DMS79 treated with DMSO at 0.1 percent for 48 hours (cell line): ENCODE measurements around the gene CBFA2T2.
"Not testable (repeated sequence)": the region's sequence is repeated elsewhere in the genome, so short reads cannot be mapped to it uniquely, and the experiment has no call there.

Source experiments
- DNase-seq: peaks from one replicate; lab custom pipeline; 2025; lab: John Stamatoyannopoulos, UW

The CBFA2T2 gene

DNA sequence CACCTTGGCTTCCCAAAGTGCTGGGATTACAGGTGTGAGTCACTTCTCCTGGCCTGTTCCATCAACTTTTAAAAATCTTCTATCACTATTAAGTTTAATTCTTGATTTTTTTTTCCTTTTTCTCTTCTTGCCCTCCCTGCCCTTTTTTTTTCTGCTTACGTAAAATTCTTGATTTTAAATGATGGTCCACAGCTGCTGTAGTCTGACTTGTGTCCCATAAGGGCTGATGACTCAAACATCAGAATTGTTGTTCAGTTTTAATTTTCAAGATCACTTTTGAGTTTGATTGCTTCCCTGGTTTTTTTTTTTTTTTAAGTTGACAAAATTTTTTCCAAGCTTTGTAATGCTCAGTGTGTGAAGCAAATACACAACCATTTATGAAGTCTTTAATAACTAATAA is 61.9 kb downstream of the CBFA2T2 start:
- no peak for DNase-seq

- DNase-seq: no peak
These were observed 62.6 kb downstream of the CBFA2T2 start for GRCh38 chr20:33552519-33552918.

DNA sequence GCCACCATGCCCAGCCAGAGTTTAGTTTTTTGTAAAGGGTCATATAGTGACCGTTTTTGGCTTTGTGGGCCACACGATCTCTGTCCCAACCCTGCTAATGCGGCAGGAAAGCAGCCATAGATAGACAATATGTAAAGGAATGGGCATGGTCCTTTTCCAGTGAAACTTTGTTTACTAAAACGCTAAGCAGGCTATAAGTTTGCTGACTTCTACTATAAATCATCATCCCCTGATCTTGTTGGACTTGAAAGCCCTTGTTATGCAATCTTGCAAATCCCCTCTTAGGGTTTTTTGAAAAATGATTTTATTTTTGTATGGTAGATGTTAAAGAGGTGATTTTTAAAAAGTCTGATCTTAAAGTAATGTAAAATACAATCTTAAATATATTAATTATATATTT is 63.6 kb downstream of the CBFA2T2 start:
- no peak for DNase-seq

- peak; percentile 80 for DNase-seq
These were observed 65.1 kb downstream of the CBFA2T2 start for GRCh38 chr20:33554914-33555420.

DNA sequence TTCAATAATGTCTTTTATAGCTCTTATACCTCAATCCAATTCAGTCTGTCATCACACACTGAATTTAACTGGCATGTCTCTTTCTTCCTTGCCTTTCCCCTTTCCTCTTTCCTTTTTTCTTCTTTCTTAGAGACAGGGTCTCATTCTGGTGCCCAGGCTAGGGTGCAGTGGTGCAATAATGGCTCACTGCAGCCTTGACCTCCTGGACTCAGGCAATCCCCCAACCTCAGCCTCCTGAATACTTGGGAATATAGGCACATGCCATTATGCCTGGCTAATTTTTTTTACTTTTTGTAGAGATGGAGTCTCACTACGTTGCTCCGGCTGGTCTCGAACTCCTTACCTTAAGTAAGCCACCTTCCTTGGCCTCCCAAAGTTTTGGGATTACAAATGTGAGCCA is 65.9 kb downstream of the CBFA2T2 start:
- DNase-seq: no peak

DNA sequence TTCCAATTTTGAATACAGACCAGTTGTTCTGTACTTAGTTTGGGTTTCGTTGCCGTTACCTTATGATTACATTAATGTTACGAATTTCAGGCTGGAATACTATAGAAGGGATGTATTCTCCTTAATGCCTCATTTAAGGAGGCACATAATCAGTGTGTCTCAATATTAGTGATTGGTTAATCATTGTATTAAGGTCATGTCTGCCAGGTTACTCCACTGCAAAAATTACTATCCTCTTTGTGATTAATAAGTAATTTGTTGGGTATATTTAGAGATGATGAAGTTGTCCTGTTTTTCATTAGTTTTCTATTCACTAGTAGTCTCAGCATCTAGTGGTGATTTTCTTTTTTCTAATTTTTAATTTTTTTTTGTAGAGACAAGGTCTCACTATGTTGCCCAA is 66.3 kb downstream of the CBFA2T2 start:
- DNase-seq: no peak

DNA sequence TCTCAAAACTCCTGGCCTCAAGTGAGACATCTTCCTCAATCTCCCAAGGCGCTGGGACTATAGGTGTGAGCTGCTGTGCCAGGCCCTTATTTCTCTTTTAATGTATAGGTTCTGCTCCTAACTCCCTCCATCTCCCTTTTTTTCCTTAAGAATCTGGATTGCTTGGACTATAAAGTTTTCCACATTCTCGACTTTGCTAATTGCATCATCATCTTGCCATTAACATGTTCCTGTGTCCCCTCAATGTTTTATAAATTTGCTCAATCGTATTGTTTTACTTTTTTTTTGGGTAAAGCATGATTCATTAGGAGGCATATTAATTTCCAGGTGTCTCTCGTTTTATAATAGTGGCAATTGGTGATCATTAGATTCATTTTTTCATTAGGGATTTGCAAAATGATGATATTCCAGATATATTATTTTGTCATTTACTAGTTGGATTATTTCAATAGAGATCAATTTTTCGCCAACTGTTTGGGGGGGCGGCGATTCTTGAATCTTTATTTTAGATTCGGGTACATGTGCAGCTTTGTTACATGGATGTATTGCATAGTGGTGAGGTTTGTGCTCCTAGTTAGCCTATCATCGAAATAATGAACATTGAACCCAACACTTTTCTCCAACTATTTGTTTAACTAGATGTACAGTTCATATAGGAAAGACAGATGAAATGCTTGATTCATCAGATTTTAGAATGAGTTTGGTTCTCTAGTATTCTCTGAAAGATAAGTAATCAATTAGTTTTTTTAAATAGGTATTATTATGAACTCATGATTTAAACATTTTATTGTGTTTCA is 68.7 kb downstream of the CBFA2T2 start:
- no peak for DNase-seq

DNA sequence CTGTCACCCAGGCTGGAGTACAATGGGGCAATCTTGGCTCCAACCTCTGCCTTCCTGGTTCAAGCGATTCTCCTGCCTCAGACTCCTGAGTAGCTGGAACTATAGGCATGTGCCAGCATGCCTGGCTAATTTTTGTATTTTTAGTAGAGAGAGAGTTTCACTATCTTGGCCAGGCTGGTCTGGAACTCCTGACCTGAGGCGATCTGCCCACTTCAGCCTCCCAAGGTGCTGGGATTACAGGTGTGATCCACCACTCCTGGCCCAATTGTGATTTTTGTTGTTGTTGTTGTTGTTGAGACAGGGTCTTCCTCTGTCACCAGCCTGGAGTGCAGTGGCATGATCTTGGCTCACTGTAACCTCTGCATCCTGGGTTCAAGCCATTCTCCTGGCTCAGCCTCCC is 69.3 kb downstream of the CBFA2T2 start:
- no peak for DNase-seq

DNA sequence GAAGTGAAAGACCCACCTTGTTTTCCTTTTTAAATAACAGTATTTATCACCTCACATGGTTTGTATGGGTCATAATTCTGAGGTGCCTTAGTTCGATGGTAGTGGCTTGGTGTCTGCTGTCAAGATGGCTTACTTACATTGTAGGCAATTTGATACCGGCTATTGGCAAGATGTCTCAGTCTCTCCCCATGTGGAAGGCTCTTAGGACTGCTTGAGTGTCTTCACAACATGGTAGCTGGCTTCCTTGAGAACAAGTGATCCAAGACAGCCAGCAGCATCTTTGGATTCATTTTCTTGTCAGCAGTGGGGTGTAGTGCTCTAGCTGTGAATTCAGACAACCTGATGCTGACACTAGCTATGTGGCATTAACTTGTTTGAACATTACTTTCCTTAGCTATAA is 70.1 kb downstream of the CBFA2T2 start:
- DNase-seq: no peak

DNA sequence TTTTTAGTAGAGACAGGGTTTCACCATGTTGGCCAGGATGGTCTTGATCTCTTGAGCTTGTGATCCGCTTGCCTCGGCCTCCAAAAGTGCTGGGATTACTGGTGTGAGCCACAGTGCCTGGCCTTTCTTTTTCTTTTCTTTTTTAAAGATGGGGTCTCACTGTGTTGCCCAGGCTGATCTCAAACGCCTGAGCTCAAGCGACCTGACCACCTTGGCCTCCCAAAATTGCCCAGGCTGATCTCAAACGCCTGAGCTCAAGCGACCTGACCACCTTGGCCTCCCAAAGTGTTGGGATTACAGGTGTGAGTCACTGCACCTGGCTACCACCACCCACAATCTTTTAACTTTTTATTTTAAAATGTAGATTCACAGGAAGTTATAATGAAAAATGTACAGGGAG is 71.2 kb downstream of the CBFA2T2 start:
- not testable (repeated sequence) for DNase-seq

- peak; percentile 83 for DNase-seq
These were observed 72.1 kb downstream of the CBFA2T2 start for GRCh38 chr20:33561692-33562601.

GRCh38 chr20:33563788-33564187 is 73.9 kb downstream of the CBFA2T2 start:
- DNase-seq: no peak

DNA sequence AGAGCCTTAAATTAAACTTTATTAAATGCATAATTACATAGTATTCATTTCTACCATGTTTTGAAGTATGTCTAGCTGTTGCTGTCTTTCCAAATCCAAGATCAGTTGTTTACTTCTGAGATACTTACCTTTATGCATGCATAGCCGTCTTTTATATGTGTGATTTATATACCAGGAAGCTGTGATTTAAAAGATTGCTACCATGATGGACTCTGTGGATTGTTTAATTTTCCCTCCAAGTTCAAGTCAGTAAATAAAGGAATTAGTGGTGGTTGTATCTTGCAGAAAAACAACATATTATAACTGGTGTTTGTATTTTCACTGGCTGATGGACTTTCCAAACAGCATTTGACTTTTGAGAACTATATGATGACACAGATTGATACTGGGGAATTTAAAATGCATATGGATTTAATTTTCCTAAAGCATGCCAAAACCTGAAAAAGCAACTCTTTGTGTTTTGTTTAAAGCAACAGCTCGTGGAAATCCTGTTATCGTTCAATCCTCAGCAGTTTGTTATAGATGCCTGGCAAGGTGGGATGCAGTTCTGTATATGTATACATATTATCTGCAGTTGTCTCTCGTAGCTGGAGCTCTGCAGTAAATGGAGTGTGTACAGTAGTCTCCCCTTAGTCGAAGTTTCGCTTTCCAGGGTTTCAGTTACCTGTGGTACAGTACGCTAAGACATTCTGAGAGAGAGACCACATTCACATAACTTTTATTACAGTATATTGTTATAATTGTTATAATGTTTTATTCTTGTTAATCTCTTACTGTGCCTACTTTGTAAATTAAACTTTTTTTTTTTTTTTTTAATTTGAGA is 77.1 kb downstream of the CBFA2T2 start:
- DNase-seq: no peak

DNA sequence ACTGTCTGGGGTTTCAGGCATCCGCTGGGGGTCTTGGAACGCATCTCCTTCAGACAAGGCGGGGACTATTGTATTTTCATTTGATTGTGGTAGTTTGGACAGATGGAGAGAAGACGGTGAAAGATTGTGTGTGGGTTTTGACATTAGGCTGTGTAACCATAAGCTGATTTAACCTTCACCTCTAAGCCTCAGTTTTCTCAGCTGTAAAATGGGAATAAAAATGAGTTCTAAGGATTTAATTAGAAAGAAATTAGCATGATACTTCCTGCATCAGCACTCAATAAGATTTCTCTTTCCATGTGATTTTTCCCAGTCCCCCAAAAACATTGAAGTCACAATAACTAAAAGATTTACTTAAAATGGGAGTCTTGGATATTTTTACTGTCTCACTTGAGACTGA is 78.1 kb downstream of the CBFA2T2 start:
- DNase-seq: no peak

- DNase-seq: no peak
These were observed 78.5 kb downstream of the CBFA2T2 start for GRCh38 chr20:33568378-33568777.

DNA sequence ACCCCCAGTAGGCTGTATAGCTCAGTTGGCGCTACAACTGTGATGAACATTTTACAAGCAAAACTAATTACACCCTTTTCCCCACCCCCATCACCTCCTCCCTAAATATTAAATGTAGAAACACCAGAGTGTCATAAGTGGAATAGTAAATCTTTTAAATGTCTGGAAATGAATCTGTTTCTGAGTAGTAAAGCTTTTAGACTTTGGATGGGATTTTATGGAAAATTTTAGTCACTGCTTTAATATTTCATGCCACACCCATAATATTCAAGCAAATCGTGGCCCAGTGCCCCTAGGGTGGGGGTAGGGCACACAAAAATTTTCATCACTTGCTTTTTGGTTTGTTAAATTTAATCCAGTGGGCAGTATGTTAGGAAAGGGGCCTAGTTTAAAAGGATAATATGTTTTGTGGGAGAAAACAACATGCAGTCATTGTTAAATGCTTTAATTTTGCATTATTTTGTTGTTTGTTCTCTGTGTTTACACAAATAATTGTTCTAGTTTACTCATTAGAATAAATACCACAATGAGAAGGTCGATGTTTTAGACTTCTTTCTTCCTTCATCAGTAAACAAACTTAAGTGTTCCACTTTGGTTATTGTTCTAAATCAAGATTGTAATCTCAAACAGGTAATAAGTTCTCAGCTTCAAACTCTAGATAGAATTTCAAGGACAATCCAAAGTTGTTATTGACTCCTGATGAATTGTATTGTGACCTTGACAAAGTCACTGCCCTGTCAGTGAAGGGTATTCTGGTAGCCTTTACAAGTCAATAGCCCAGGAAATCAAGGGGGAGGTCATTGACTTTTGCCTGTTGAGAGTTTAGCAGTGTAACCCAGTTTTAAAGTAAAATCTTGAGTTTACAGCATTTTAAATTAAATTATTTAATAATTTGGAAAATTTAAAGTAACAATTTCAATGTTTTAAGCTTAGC is 79.2 kb downstream of the CBFA2T2 start:
- no peak for DNase-seq

DNA sequence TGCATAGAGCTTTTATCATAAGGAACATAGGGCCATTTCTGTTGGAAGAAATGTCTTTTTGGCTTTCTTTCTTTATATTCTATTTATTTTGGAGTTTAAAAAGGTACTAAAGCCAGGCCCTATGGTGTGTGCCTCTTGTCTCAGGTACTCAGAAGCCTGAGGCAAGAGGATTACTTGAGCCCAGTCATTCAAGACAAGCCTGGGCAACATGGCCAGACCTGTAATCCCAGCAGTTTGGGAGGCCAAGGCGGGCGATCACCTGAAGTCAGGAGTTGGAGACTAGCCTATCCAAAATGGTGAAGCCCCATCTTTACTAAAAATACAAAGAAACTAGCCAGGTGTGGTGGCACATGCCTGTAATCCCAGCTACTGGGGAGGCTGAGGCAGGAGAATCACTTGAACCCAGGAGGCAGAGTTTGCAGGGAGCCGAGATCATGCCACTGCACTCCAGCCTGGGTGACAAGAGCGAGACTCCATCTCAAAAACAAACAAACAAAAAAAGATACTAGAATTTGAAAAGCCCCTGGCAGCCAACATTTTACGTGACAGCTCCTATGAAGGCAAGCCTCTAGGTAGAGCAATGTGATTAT is 80.0 kb downstream of the CBFA2T2 start:
- no peak for DNase-seq

GRCh38 chr20:33570743-33571142 is 80.8 kb downstream of the CBFA2T2 start:
- DNase-seq: no peak

- DNase-seq: not testable (repeated sequence)
These were observed 83.4 kb downstream of the CBFA2T2 start for GRCh38 chr20:33573268-33573667.

GRCh38 chr20:33575282-33575681 is 85.4 kb downstream of the CBFA2T2 start:
- DNase-seq: no peak
